Measurements from ENCODE around the gene COPRS. TPM values are rescaled to one million over a fixed set of nuclear protein-coding genes. Genes with fewer than 3 reads are reported as not detected.
"Not testable (repeated sequence)": the region's sequence is repeated elsewhere in the genome, so short reads cannot be mapped to it uniquely, and the experiment has no call there.

COPRS gene
- total RNA-seq, 4 donors from 2014 or later = 23.8 to 45.2 (median 37.0) TPM

GRCh38 chr17:31823014-31823413 is 36.0 kb downstream of the COPRS start:
- H3K36me3 ChIP-seq = no peaks in the 10 kb centered on the region
- no peaks in the 10 kb centered on the region for H3K9me3 ChIP-seq
- peaks cover 0 to 11% (median 9%) of the 10 kb centered on the region in 3 donors for H3K4me1 ChIP-seq
- DNase-seq = no peak
- WGBS, 2 donors = 46 to 50% methylated on average over 3 of the region's 3 CpGs
- no peak overlapping the region for H3K4me3 ChIP-seq
- H3K27me3 ChIP-seq = no peaks in the 10 kb centered on the region
- intact Hi-C loops (cut with DNase I) = no loop called here
- TF ChIP-seq, protein P1, sequence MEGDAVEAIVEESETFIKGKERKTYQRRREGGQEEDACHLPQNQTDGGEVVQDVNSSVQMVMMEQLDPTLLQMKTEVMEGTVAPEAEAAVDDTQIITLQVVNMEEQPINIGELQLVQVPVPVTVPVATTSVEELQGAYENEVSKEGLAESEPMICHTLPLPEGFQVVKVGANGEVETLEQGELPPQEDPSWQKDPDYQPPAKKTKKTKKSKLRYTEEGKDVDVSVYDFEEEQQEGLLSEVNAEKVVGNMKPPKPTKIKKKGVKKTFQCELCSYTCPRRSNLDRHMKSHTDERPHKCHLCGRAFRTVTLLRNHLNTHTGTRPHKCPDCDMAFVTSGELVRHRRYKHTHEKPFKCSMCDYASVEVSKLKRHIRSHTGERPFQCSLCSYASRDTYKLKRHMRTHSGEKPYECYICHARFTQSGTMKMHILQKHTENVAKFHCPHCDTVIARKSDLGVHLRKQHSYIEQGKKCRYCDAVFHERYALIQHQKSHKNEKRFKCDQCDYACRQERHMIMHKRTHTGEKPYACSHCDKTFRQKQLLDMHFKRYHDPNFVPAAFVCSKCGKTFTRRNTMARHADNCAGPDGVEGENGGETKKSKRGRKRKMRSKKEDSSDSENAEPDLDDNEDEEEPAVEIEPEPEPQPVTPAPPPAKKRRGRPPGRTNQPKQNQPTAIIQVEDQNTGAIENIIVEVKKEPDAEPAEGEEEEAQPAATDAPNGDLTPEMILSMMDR (IDR thresholded peaks at IDR 0.05) = no peak
- no peak for TF ChIP-seq POLR2A (IDR thresholded peaks at IDR 0.05)
- H3K27ac ChIP-seq = no peak overlapping the region

DNA sequence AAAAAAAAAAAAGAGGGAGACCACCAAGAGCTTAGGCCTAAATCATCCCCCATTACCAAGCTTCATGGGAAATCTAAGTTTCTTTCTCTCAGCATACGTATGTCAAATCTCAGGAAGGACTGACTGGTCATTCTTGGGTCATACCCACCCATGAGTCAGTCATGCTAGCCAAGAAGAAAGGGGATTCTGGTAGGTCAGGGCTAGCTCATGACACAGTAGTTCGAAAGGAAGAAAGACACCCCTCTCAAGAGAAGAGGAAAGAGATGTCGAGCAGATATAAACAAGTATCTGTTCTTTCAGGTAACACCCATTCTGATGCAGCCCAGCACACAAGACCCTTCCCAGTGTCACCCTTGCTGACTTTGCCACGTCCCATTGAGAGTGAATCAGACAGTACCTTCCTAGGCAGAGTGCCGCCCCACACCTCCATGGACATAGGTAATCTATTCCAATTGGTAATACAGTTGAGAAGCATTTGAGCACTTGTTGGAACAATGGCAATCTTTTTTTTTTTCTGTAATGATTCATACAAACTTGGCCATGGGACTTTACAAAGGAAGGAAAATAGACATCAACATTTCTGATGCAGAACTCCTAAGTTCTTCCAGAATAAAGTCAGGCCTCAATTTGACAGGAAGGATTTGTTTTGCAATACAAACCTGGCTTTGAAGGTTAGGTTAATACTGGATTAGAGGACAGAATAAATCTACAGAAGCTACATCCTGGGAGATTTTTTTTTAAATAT is 38.2 kb downstream of the COPRS start:
- Histone ChIP-seq H3K27ac (peak overlapping the region in 2 of 4 donors; percentile 5 to 39), H3K4me3 (no peak overlapping the region), H3K4me1 (peaks cover 0 to 11% (median 4%) of the 10 kb centered on the region in 3 donors), H3K27me3 (no peaks in the 10 kb centered on the region), H3K9me3 (no peaks in the 10 kb centered on the region), H3K36me3 (no peaks in the 10 kb centered on the region)
- WGBS, 2 donors = 60 to 62% methylated on average over 5 of the region's 5 CpGs
- TF ChIP-seq, protein P1 (IDR thresholded peaks at IDR 0.05) = no peak
- TF ChIP-seq POLR2A (IDR thresholded peaks at IDR 0.05) = no peak
- intact Hi-C loops (cut with DNase I) = no loop called here
- no peak for DNase-seq

- H3K4me1 ChIP-seq = peaks cover 0 to 11% (median 4%) of the 10 kb centered on the region in 3 donors
- no peaks in the 10 kb centered on the region for H3K36me3 ChIP-seq
- WGBS, 2 donors = 93 to 94% methylated on average over 5 of the region's 5 CpGs
- H3K27me3 ChIP-seq = no peaks in the 10 kb centered on the region
- no peak for DNase-seq
- H3K4me3 ChIP-seq = no peak overlapping the region
- H3K27ac ChIP-seq = no peak overlapping the region
- no peaks in the 10 kb centered on the region for H3K9me3 ChIP-seq
- intact Hi-C loops (cut with DNase I) = no loop called here
- TF ChIP-seq POLR2A (IDR thresholded peaks at IDR 0.05) = no peak
- TF ChIP-seq, protein P1 (IDR thresholded peaks at IDR 0.05) = no peak
These were observed 39.5 kb downstream of the COPRS start for GRCh38 chr17:31819578-31819977.

DNA sequence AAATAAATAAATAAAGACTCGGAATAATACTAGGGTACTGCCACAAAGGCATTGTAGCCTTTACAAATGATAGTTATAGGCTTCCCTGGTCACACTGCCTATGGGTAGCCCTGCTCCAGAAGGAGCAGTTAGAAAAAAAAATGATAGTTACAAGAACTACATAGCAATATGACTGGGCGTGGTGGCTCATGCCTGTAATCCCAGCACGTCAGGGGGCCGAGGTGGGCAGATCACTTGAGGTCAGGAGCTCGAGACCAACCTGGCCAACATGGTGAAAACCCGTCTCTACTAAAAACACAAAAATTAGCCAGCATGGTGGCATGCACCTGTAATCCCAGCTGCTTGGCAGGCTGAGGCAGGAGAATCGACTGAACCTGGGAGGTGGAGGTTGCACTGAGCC is 40.2 kb downstream of the COPRS start:
- DNase-seq; H3K36me3 ChIP-seq; intact Hi-C loops (cut with DNase I); H3K27me3 ChIP-seq; H3K9me3 ChIP-seq; H3K4me3 ChIP-seq; H3K27ac ChIP-seq: not testable (repeated sequence)
- WGBS, 2 donors = 87 to 88% methylated on average over 7 of the region's 7 CpGs
- H3K4me1 ChIP-seq = peaks cover 0 to 11% (median 4%) of the 10 kb centered on the region in 3 donors

GRCh38 chr17:31815212-31815730 is 43.8 kb downstream of the COPRS start:
- intact Hi-C loops (cut with DNase I) = no loop called here
- no peaks in the 10 kb centered on the region for H3K36me3 ChIP-seq
- peaks cover 0 to 8% (median 0%) of the 10 kb centered on the region in 3 donors for H3K4me1 ChIP-seq
- TF ChIP-seq, protein P1 (IDR thresholded peaks at IDR 0.05) = no peak
- no peak for TF ChIP-seq POLR2A (IDR thresholded peaks at IDR 0.05)
- H3K27me3 ChIP-seq = no peaks in the 10 kb centered on the region
- H3K9me3 ChIP-seq = no peaks in the 10 kb centered on the region
- no peak for DNase-seq
- WGBS, 2 donors = 69 to 74% methylated on average over 5 of the region's 5 CpGs
- H3K4me3 ChIP-seq = no peak overlapping the region
- H3K27ac ChIP-seq = no peak overlapping the region
